HG03565 (cell line): ENCODE results near the gene GDF2.

ENCODE experiments used
- ATAC-seq: cut with Tn5 transposase; IDR thresholded peaks from one replicate; pipeline ENCODE4 v1.9.1; 2021; ENCODE audit warnings: mild to moderate bottlenecking, moderate library complexity; ENCODE audit not compliant: unreplicated experiment

The GDF2 gene

GRCh38 chr10:47350671-47351640, 28.7 kb downstream of the GDF2 start:
- no peak for ATAC-seq

- no peak for ATAC-seq
Measured at GRCh38 chr10:47351899-47352815, 29.9 kb downstream of the GDF2 start.

- ATAC-seq: no peak
Measured at GRCh38 chr10:47353351-47353750, 31.1 kb downstream of the GDF2 start.

GRCh38 chr10:47354165-47354564, 31.9 kb downstream of the GDF2 start:
- no peak for ATAC-seq

GRCh38 chr10:47354900-47355299, 32.6 kb downstream of the GDF2 start:
- no peak for ATAC-seq

- ATAC-seq: no peak
Measured at GRCh38 chr10:47356708-47357107, 34.5 kb downstream of the GDF2 start.

GRCh38 chr10:47357131-47357582, 34.9 kb downstream of the GDF2 start:
- no peak for ATAC-seq

GRCh38 chr10:47357911-47358310, 35.7 kb downstream of the GDF2 start:
- no peak for ATAC-seq

GRCh38 chr10:47358457-47358856, 36.2 kb downstream of the GDF2 start:
- no peak for ATAC-seq

- no peak for ATAC-seq
Measured at GRCh38 chr10:47359101-47359500, 36.8 kb downstream of the GDF2 start.

GRCh38 chr10:47359626-47360418, 37.6 kb downstream of the GDF2 start:
- ATAC-seq: no peak

GRCh38 chr10:47360419-47361040, 38.3 kb downstream of the GDF2 start:
- no peak for ATAC-seq

- ATAC-seq: no peak
Measured at GRCh38 chr10:47361293-47361692, 39.0 kb downstream of the GDF2 start.

GRCh38 chr10:47362199-47362598, 39.9 kb downstream of the GDF2 start:
- ATAC-seq: no peak

GRCh38 chr10:47363781-47364180, 41.5 kb downstream of the GDF2 start:
- no peak for ATAC-seq

GRCh38 chr10:47364366-47364765, 42.1 kb downstream of the GDF2 start:
- no peak for ATAC-seq

GRCh38 chr10:47364911-47365310, 42.7 kb downstream of the GDF2 start:
- ATAC-seq: no peak

- no peak for ATAC-seq
Measured at GRCh38 chr10:47365431-47366180, 43.4 kb downstream of the GDF2 start.

- ATAC-seq: no peak
Measured at GRCh38 chr10:47366181-47366631, 44.0 kb downstream of the GDF2 start.
